BLaER1 (cell line): Measurements from ENCODE around the gene BMAL1.

Experiments
- H3K27ac ChIP-seq: shearing (Covaris generic); formaldehyde crosslinking; 2 replicates; pipeline ENCODE4 v1.8.1; 2022
- H3K27me3 ChIP-seq: shearing (Covaris generic); formaldehyde crosslinking; 2 replicates; pipeline ENCODE4 v1.8.1; 2022
- H3K36me3 ChIP-seq: shearing (Covaris generic); formaldehyde crosslinking; 2 replicates; pipeline ENCODE4 v1.8.1; 2022
- H3K4me1 ChIP-seq: shearing (Covaris generic); formaldehyde crosslinking; 2 replicates; pipeline ENCODE4 v1.8.1; 2022
- H3K4me2 ChIP-seq: shearing (Covaris generic); formaldehyde crosslinking; 2 replicates; pipeline ENCODE4 v1.8.1; 2022
- H3K4me3 ChIP-seq: shearing (Covaris generic); formaldehyde crosslinking; 2 replicates; pipeline ENCODE4 v1.8.1; 2022
- H3K9ac ChIP-seq: shearing (Covaris generic); formaldehyde crosslinking; 2 replicates; pipeline ENCODE4 v1.8.1; 2022
- H3K9me3 ChIP-seq: shearing (Covaris generic); formaldehyde crosslinking; 2 replicates; pipeline ENCODE4 v1.8.1; 2022
- H4K20me1 ChIP-seq: shearing (Covaris generic); formaldehyde crosslinking; 2 replicates; pipeline ENCODE4 v1.8.1; 2022
- Cebpa-rat ChIP-seq: shearing (Covaris generic); IDR thresholded peaks from 2 replicates; pipeline ENCODE4 v1.8.1; 2022

BMAL1 gene

GRCh38 chr11:13321431-13321830 is 43.8 kb downstream of the BMAL1 start:
- Histone ChIP-seq H3K9ac (no peak overlapping the region), H3K27me3 (no peaks in the 10 kb centered on the region), H3K4me2 (no peak overlapping the region), H4K20me1 (peaks cover 82% of the 10 kb centered on the region), H3K27ac (no peak overlapping the region), H3K4me1 (peaks cover 30% of the 10 kb centered on the region), H3K4me3 (no peak overlapping the region), H3K36me3 (peaks cover 17% of the 10 kb centered on the region), H3K9me3 (no peaks in the 10 kb centered on the region)
- TF ChIP-seq Cebpa-rat: no peak

- H3K9me3 ChIP-seq: no peaks in the 10 kb centered on the region
- no peak overlapping the region for H3K9ac ChIP-seq
- peaks cover 8% of the 10 kb centered on the region for H3K4me1 ChIP-seq
- H3K36me3 ChIP-seq: peaks cover 36% of the 10 kb centered on the region
- no peak overlapping the region for H3K4me2 ChIP-seq
- no peaks in the 10 kb centered on the region for H3K27me3 ChIP-seq
- no peak overlapping the region for H3K27ac ChIP-seq
- peaks cover 65% of the 10 kb centered on the region for H4K20me1 ChIP-seq
- no peak overlapping the region for H3K4me3 ChIP-seq
- TF ChIP-seq Cebpa-rat: no peak
These were observed 46.6 kb downstream of the BMAL1 start for GRCh38 chr11:13324141-13324540.

- no peak overlapping the region for H3K27ac ChIP-seq
- no peak overlapping the region for H3K9ac ChIP-seq
- no peak for TF ChIP-seq Cebpa-rat
- H3K4me2 ChIP-seq: no peak overlapping the region
- peaks cover 2% of the 10 kb centered on the region; the same call in 1 of the 2 replicates for H3K4me1 ChIP-seq
- H3K36me3 ChIP-seq: peaks cover 41% of the 10 kb centered on the region
- no peaks in the 10 kb centered on the region for H3K27me3 ChIP-seq
- H4K20me1 ChIP-seq: peaks cover 60% of the 10 kb centered on the region
- H3K9me3 ChIP-seq: no peaks in the 10 kb centered on the region
- no peak overlapping the region for H3K4me3 ChIP-seq
These were observed 47.1 kb downstream of the BMAL1 start for GRCh38 chr11:13324709-13325108.

- Histone ChIP-seq H3K27ac (no peak overlapping the region), H4K20me1 (peaks cover 51% of the 10 kb centered on the region), H3K4me1 (peaks cover 2% of the 10 kb centered on the region; the same call in 1 of the 2 replicates), H3K4me2 (no peak overlapping the region), H3K27me3 (no peaks in the 10 kb centered on the region), H3K9me3 (no peaks in the 10 kb centered on the region), H3K9ac (no peak overlapping the region), H3K4me3 (no peak overlapping the region), H3K36me3 (peaks cover 38% of the 10 kb centered on the region)
- no peak for TF ChIP-seq Cebpa-rat
These were observed 49.8 kb downstream of the BMAL1 start for GRCh38 chr11:13327421-13327820.

GRCh38 chr11:13328286-13328685 is 50.7 kb downstream of the BMAL1 start:
- Histone ChIP-seq H3K27ac (no peak overlapping the region), H3K27me3 (no peaks in the 10 kb centered on the region), H3K9me3 (no peaks in the 10 kb centered on the region), H3K9ac (no peak overlapping the region), H3K36me3 (peaks cover 38% of the 10 kb centered on the region), H4K20me1 (peaks cover 52% of the 10 kb centered on the region), H3K4me1 (peaks cover 11% of the 10 kb centered on the region), H3K4me2 (no peak overlapping the region), H3K4me3 (no peak overlapping the region)
- no peak for TF ChIP-seq Cebpa-rat

GRCh38 chr11:13329670-13330356 is 52.2 kb downstream of the BMAL1 start:
- Histone ChIP-seq H4K20me1 (peaks cover 58% of the 10 kb centered on the region; the same call in 1 of the 2 replicates), H3K36me3 (peaks cover 30% of the 10 kb centered on the region), H3K4me1 (peaks cover 22% of the 10 kb centered on the region), H3K4me3 (no peak overlapping the region), H3K27me3 (no peaks in the 10 kb centered on the region), H3K9me3 (no peaks in the 10 kb centered on the region), H3K9ac (no peak overlapping the region), H3K4me2 (no peak overlapping the region), H3K27ac (no peak overlapping the region)
- TF ChIP-seq Cebpa-rat: no peak

- Histone ChIP-seq H3K4me2 (no peak overlapping the region), H3K27ac (no peak overlapping the region), H3K9me3 (no peaks in the 10 kb centered on the region), H4K20me1 (peaks cover 65% of the 10 kb centered on the region; the same call in 1 of the 2 replicates), H3K9ac (no peak overlapping the region), H3K4me3 (no peak overlapping the region), H3K36me3 (peaks cover 23% of the 10 kb centered on the region), H3K27me3 (no peaks in the 10 kb centered on the region), H3K4me1 (peaks cover 22% of the 10 kb centered on the region)
- TF ChIP-seq Cebpa-rat: no peak
These were observed 54.5 kb downstream of the BMAL1 start for GRCh38 chr11:13332124-13332523.

- H3K4me3 ChIP-seq: no peak overlapping the region
- no peak overlapping the region for H3K9ac ChIP-seq
- H4K20me1 ChIP-seq: peaks cover 64% of the 10 kb centered on the region; the same call in 1 of the 2 replicates
- peak overlapping the region; percentile 67 for H3K4me2 ChIP-seq
- no peaks in the 10 kb centered on the region for H3K9me3 ChIP-seq
- H3K27ac ChIP-seq: no peak overlapping the region
- H3K36me3 ChIP-seq: peaks cover 13% of the 10 kb centered on the region; the same call in 1 of the 2 replicates
- no peak for TF ChIP-seq Cebpa-rat
- no peaks in the 10 kb centered on the region for H3K27me3 ChIP-seq
- H3K4me1 ChIP-seq: peaks cover 34% of the 10 kb centered on the region
These were observed 55.9 kb downstream of the BMAL1 start for GRCh38 chr11:13333456-13333957.

GRCh38 chr11:13334034-13334786 is 56.6 kb downstream of the BMAL1 start:
- Histone ChIP-seq H3K4me2 (peak overlapping the region; percentile 67), H3K27ac (no peak overlapping the region), H3K9me3 (no peaks in the 10 kb centered on the region), H3K9ac (no peak overlapping the region), H3K36me3 (peaks cover 6% of the 10 kb centered on the region; the same call in 1 of the 2 replicates), H4K20me1 (peaks cover 70% of the 10 kb centered on the region; the same call in 1 of the 2 replicates), H3K27me3 (no peaks in the 10 kb centered on the region), H3K4me3 (no peak overlapping the region), H3K4me1 (peaks cover 41% of the 10 kb centered on the region)
- no peak for TF ChIP-seq Cebpa-rat

- Histone ChIP-seq H3K27me3 (no peaks in the 10 kb centered on the region), H3K4me1 (peaks cover 45% of the 10 kb centered on the region)
These were observed 57.7 kb downstream of the BMAL1 start for GRCh38 chr11:13335319-13335718.

More at GRCh38 chr11:13335319-13335718, 57.7 kb downstream of the BMAL1 start:
- Histone ChIP-seq H3K36me3 (no peaks in the 10 kb centered on the region), H3K9me3 (no peaks in the 10 kb centered on the region), H3K9ac (no peak overlapping the region), H3K4me3 (no peak overlapping the region), H4K20me1 (peaks cover 81% of the 10 kb centered on the region; the same call in 1 of the 2 replicates), H3K4me2 (no peak overlapping the region), H3K27ac (no peak overlapping the region)
- no peak for TF ChIP-seq Cebpa-rat
